DND-41 (cell line): ENCODE results near the gene PHKG2.

ENCODE experiments used
- ATAC-seq: fragments of 200-7000 bp; cut with Tn5 transposase; 3 replicates; pipeline ENCODE4 v1.9.1; 2021; ENCODE audit warnings: low read depth; ENCODE audit not compliant: insufficient read depth
- DNase-seq: peaks from one replicate; pipeline ENCODE4 v3.0.0-alpha.2; 2020
- H2AFZ ChIP-seq: 2 replicates; pipeline ENCODE4 v1.6.0; 2012; ENCODE audit warnings: low read depth, low read length
- H3K27ac ChIP-seq: 2 replicates; pipeline ENCODE4 v1.5.1; 2012; ENCODE audit warnings: low read length, inconsistent platforms
- H3K27me3 ChIP-seq: fragments of 200-600 bp; sonication (generic); 2 replicates; pipeline ENCODE4 v1.6.0; 2012; ENCODE audit warnings: low read length, mild to moderate bottlenecking, inconsistent platforms; ENCODE audit not compliant: insufficient read depth, poor library complexity
- H3K36me3 ChIP-seq: 2 replicates; pipeline ENCODE4 v1.5.1; 2012; ENCODE audit warnings: low read length, inconsistent platforms; ENCODE audit not compliant: insufficient read depth
- H3K4me1 ChIP-seq: 2 replicates; pipeline ENCODE4 v1.5.1; 2012; ENCODE audit warnings: mild to moderate bottlenecking, low read length; ENCODE audit not compliant: insufficient read depth
- H3K4me2 ChIP-seq: 2 replicates; pipeline ENCODE4 v1.6.0; 2012; ENCODE audit warnings: mild to moderate bottlenecking, moderate library complexity, low read length, inconsistent platforms; ENCODE audit not compliant: insufficient read depth
- H3K4me3 ChIP-seq, 2 experiments: fragments of 200-600 bp in 1 of 2; shearing (Covaris generic) in 1 of 2; 2 replicates each; pipeline ENCODE4 v1.5.1; 2012 to 2016; ENCODE audit warnings: inconsistent platforms in 2 of 2, low read length in 2 of 2, mild to moderate bottlenecking in 2 of 2, low read depth in 1 of 2, moderate library complexity in 1 of 2
- H3K79me2 ChIP-seq: 2 replicates; pipeline ENCODE4 v1.6.0; 2012; ENCODE audit warnings: low read length, inconsistent platforms; ENCODE audit not compliant: insufficient read depth
- H3K9ac ChIP-seq: 2 replicates; pipeline ENCODE4 v1.6.0; 2012; ENCODE audit warnings: low read depth, mild to moderate bottlenecking, inconsistent platforms, low read length, moderate library complexity
- H3K9me3 ChIP-seq: 2 replicates; pipeline ENCODE4 v1.5.1; 2012; ENCODE audit warnings: low read length, moderate library complexity, mild to moderate bottlenecking, inconsistent platforms; ENCODE audit not compliant: insufficient read depth, severe bottlenecking
- H4K20me1 ChIP-seq: 2 replicates; pipeline ENCODE4 v1.6.0; 2012; ENCODE audit warnings: low read length; ENCODE audit not compliant: insufficient read depth
- CTCF ChIP-seq: IDR thresholded peaks from 2 replicates; pipeline ENCODE4 v1.5.1; 2012; ENCODE audit warnings: borderline replicate concordance, low read length, moderate library complexity, mild to moderate bottlenecking; ENCODE audit not compliant: poor library complexity, severe bottlenecking; ENCODE audit errors: extremely low read depth
- EZH2 ChIP-seq: IDR thresholded peaks from 3 replicates; pipeline ENCODE4 v1.6.1; 2012; ENCODE audit warnings: borderline replicate concordance, low read depth, mild to moderate bottlenecking, moderate library complexity, low read length, inconsistent platforms; ENCODE audit not compliant: severe bottlenecking

The PHKG2 gene

GRCh38 chr16:30782486-30783279, 34.5 kb downstream of the PHKG2 start:
- H3K79me2 ChIP-seq: peaks cover 5% of the 10 kb centered on the region
- no peak for ATAC-seq
- H4K20me1 ChIP-seq: no peaks in the 10 kb centered on the region; the same call in 1 of the 2 replicates
- no peak overlapping the region for H3K4me3 ChIP-seq
- no peak overlapping the region for H2AFZ ChIP-seq
- H3K9me3 ChIP-seq: no peaks in the 10 kb centered on the region
- H3K4me2 ChIP-seq: no peak overlapping the region
- no peak overlapping the region for H3K27ac ChIP-seq
- peaks cover 4% of the 10 kb centered on the region for H3K27me3 ChIP-seq
- peaks cover 21% of the 10 kb centered on the region for H3K4me1 ChIP-seq
- DNase-seq: no peak
- H3K9ac ChIP-seq: no peak overlapping the region
- TF ChIP-seq EZH2 (no peak), CTCF (no peak)
- H3K36me3 ChIP-seq: peaks cover 22% of the 10 kb centered on the region

- Histone ChIP-seq H3K36me3 (peaks cover 22% of the 10 kb centered on the region), H3K9ac (no peak overlapping the region), H3K4me3 (no peak overlapping the region), H3K27me3 (peaks cover 5% of the 10 kb centered on the region), H4K20me1 (no peaks in the 10 kb centered on the region; the same call in 1 of the 2 replicates), H3K27ac (no peak overlapping the region), H3K4me2 (no peak overlapping the region), H3K4me1 (peaks cover 24% of the 10 kb centered on the region), H2AFZ (no peak overlapping the region), H3K79me2 (peaks cover 5% of the 10 kb centered on the region), H3K9me3 (no peaks in the 10 kb centered on the region)
- TF ChIP-seq EZH2 (no peak), CTCF (no peak)
- ATAC-seq (no peak), DNase-seq (no peak)
Measured at GRCh38 chr16:30783280-30784109, 35.3 kb downstream of the PHKG2 start.

- no peak for DNase-seq
- H3K4me1 ChIP-seq: peaks cover 24% of the 10 kb centered on the region
- no peak overlapping the region for H2AFZ ChIP-seq
- no peak overlapping the region for H3K4me2 ChIP-seq
- no peak overlapping the region for H3K4me3 ChIP-seq
- H3K79me2 ChIP-seq: peaks cover 5% of the 10 kb centered on the region
- H3K9ac ChIP-seq: no peak overlapping the region
- H3K36me3 ChIP-seq: peaks cover 22% of the 10 kb centered on the region
- no peak for TF ChIP-seq EZH2
- TF ChIP-seq CTCF: no peak
- peaks cover 5% of the 10 kb centered on the region for H3K27me3 ChIP-seq
- no peaks in the 10 kb centered on the region for H3K9me3 ChIP-seq
- no peak for ATAC-seq
- no peak overlapping the region for H3K27ac ChIP-seq
- H4K20me1 ChIP-seq: no peaks in the 10 kb centered on the region; the same call in 1 of the 2 replicates
Measured at GRCh38 chr16:30784215-30784614, 36.0 kb downstream of the PHKG2 start.
